Measurements from ENCODE around the gene ARHGAP42. TPM values are rescaled to one million over a fixed set of nuclear protein-coding genes. Genes with fewer than 3 reads are reported as not detected.

Gene ARHGAP42
- total RNA-seq, 1 experiment from 2014 or later = 39.1 TPM

GRCh38 chr11:100801225-100801999 lies 114.3 kb downstream of the ARHGAP42 start:
- no peak overlapping the region for H3K56ac ChIP-seq (ENCODE audit: insufficient read length, low read depth, low read length)
- no peaks in the 10 kb centered on the region for H4K20me1 ChIP-seq (ENCODE audit: control insufficient read depth, insufficient read depth, insufficient read length)
- H2AK5ac ChIP-seq (ENCODE audit: insufficient read length, low read length) = no peak overlapping the region
- Mint-ChIP-seq H3K9me3 (no peaks in the 10 kb centered on the region), H3K4me3 (no peak overlapping the region), H3K27me3 (ENCODE audit: low read depth) (no peaks in the 10 kb centered on the region), H3K4me1 (peaks cover 8% of the 10 kb centered on the region in 2 experiments), H3K27ac (no peak overlapping the region), H3K36me3 (ENCODE audit: insufficient read depth in 1 of 3, low read depth in 3 of 3) (peaks cover 0 to 11% (median 10%) of the 10 kb centered on the region in 3 experiments; a peak in 4 of 7 replicates)
- H2AFZ ChIP-seq (ENCODE audit: low read length) = no peak overlapping the region
- H3K23ac ChIP-seq (ENCODE audit: insufficient read length, low read depth, low read length) = no peak overlapping the region
- no peak overlapping the region for H2BK12ac ChIP-seq (ENCODE audit: insufficient read length, low read depth, low read length)
- no peak overlapping the region for H3T11ph ChIP-seq (ENCODE audit: low read length)
- no peaks in the 10 kb centered on the region for H3K4me1 ChIP-seq (ENCODE audit: insufficient read depth, low read length)
- H3K27ac ChIP-seq (ENCODE audit: insufficient read length, low read depth, low read length) = no peak overlapping the region
- H3K14ac ChIP-seq (ENCODE audit: insufficient read depth, low read length) = no peak overlapping the region
- H3K18ac ChIP-seq (ENCODE audit: insufficient read length, low read depth, low read length) = no peak overlapping the region
- H2BK120ac ChIP-seq (ENCODE audit: low read depth, low read length, poor library complexity, severe bottlenecking) = no peak overlapping the region
- no peak for DNase-seq
- no peak overlapping the region for H2BK20ac ChIP-seq (ENCODE audit: low read depth, low read length, poor library complexity, severe bottlenecking)
- no peak overlapping the region for H3K4ac ChIP-seq (ENCODE audit: low read depth, low read length)
- TF ChIP-seq CTCF (conservative IDR thresholded peaks at IDR 0.05) = no peak
- peaks cover 2% of the 10 kb centered on the region for H3K79me1 ChIP-seq (ENCODE audit: insufficient read depth, low read depth, low read length, poor library complexity, severe bottlenecking)
- no peaks in the 10 kb centered on the region for H3K27me3 ChIP-seq (ENCODE audit: insufficient read depth, low read length)
- no peaks in the 10 kb centered on the region for H3K79me2 ChIP-seq (ENCODE audit: insufficient read depth, low read length)
- no peak overlapping the region for H4K91ac ChIP-seq (ENCODE audit: insufficient read length, low read depth, low read length)
- no peaks in the 10 kb centered on the region for H3K9me3 ChIP-seq (ENCODE audit: control insufficient read depth, low read depth, low read length)
- no peak overlapping the region for H4K5ac ChIP-seq (ENCODE audit: insufficient read length, low read depth, low read length)
- H3K9ac ChIP-seq (ENCODE audit: extremely low read depth, insufficient read length, low read length) = no peak overlapping the region
- no peak overlapping the region for H2BK15ac ChIP-seq (ENCODE audit: low read depth, low read length)
- no peak overlapping the region for H4K8ac ChIP-seq (replicated peaks; ENCODE audit: insufficient read length, low read depth, low read length)
- H2BK5ac ChIP-seq (ENCODE audit: insufficient read length, low read length) = no peak overlapping the region
- H3K4me2 ChIP-seq (ENCODE audit: insufficient read depth, insufficient read length, low read length) = no peak overlapping the region
- no peaks in the 10 kb centered on the region for H3K23me2 ChIP-seq (ENCODE audit: insufficient read length, low read depth, low read length, poor library complexity, severe bottlenecking)
- no CpG with 5 or more reads among the region's 3 CpGs for WGBS (ENCODE audit: extremely low coverage, insufficient read length, low lambda C conversion rate)

All from H9 (cell line).